Tibial nerve (tissue), 4 donors: ENCODE data around the gene BANP. TPM values are rescaled to one million over a fixed set of nuclear protein-coding genes. Genes with fewer than 3 reads are reported as not detected.
"Not testable (repeated sequence)": the region's sequence is repeated elsewhere in the genome, so short reads cannot be mapped to it uniquely, and the experiment has no call there.

ENCODE experiments used
- DNase-seq, 2 donors: peaks; one replicate each; pipeline ENCODE4 v3.0.0-alpha.2; 2019; ENCODE audit warnings: low spot score in 2 of 2
- H3K27ac ChIP-seq, 4 donors: fragments of 200-600 bp; sonication (generic) in 3 of 4; one replicate each; pipeline ENCODE4 v1.5.1; 2017 to 2019; ENCODE audit warnings: mild to moderate bottlenecking in 1 of 4
- H3K27me3 ChIP-seq, 2 donors: fragments of 200-600 bp; sonication (generic) in 1 of 2; one replicate each; pipeline versions ENCODE4 v1.5.1 to v1.6.0; 2017 to 2019
- H3K36me3 ChIP-seq, 3 donors: fragments of 200-600 bp; sonication (generic); one replicate each; pipeline ENCODE4 v1.5.1; 2018 to 2019
- H3K4me1 ChIP-seq, 4 donors: fragments of 200-600 bp; sonication (generic) in 3 of 4; one replicate each; pipeline ENCODE4 v1.5.1; 2017 to 2019
- H3K4me3 ChIP-seq, 4 donors: fragments of 200-600 bp; sonication (generic) in 3 of 4; one replicate each; pipeline ENCODE4 v1.5.1; 2017 to 2019; ENCODE audit warnings: mild to moderate bottlenecking in 1 of 4, moderate library complexity in 1 of 4
- H3K9me3 ChIP-seq, 4 donors: fragments of 200-600 bp; sonication (generic) in 3 of 4; one replicate each; pipeline ENCODE4 v1.5.1; 2017 to 2019
- WGBS, 2 donors: methylation state at CpG; one replicate each; pipeline ENCODE4 v1.1.5; 2018; 5-methylcytosine and 5-hydroxymethylcytosine counted together
- total RNA-seq, 4 donors: library from RNA; depleted of rRNA; stranded (reverse); fragments of >200 nt; gene quantifications; one replicate each; pipeline ENCODE4 v1.1.0, GENCODE V29; 2016

Gene BANP
- total RNA-seq, 4 donors from 2014 or later = 21.9 to 27.3 (median 24.6) TPM

GRCh38 chr16:88090377-88091175 is 139.3 kb downstream of the BANP start:
- DNase-seq, H3K36me3 ChIP-seq, H3K27me3 ChIP-seq, H3K9me3 ChIP-seq, H3K4me3 ChIP-seq: not testable (repeated sequence)
- H3K4me1 ChIP-seq = peaks cover 0 to 50% (median 2%) of the 10 kb centered on the region in 4 donors
- WGBS, 2 donors = 70 to 77% methylated on average over 31 to 33 of the region's 38 CpGs
- peak overlapping the region in 1 of 4 donors; percentile 56 for H3K27ac ChIP-seq

- H3K36me3 ChIP-seq, H3K4me3 ChIP-seq, DNase-seq, H3K27me3 ChIP-seq, H3K9me3 ChIP-seq: not testable (repeated sequence)
- 50 to 62% methylated on average over 9 to 14 of the region's 35 CpGs for WGBS, 2 donors
- peaks cover 0 to 50% (median 2%) of the 10 kb centered on the region in 4 donors for H3K4me1 ChIP-seq
- peak overlapping the region in 2 of 4 donors; percentile 56 to 67 for H3K27ac ChIP-seq
Observed at GRCh38 chr16:88091221-88091971, 140.2 kb downstream of the BANP start.

GRCh38 chr16:88091972-88092302 is 140.7 kb downstream of the BANP start:
- not testable (repeated sequence) for H3K36me3 ChIP-seq, H3K4me3 ChIP-seq, DNase-seq, H3K27me3 ChIP-seq
- 4 to 22% methylated on average over 7 to 9 of the region's 9 CpGs for WGBS, 2 donors
- Histone ChIP-seq H3K27ac (peak overlapping the region in 1 of 4 donors; percentile 56), H3K4me1 (peaks cover 0 to 50% (median 2%) of the 10 kb centered on the region in 4 donors), H3K9me3 (peaks cover 0 to 13% (median 0%) of the 10 kb centered on the region in 4 donors)

- DNase-seq = not testable (repeated sequence)
- WGBS, 2 donors = 80 to 83% methylated on average over 4 to 22 of the region's 34 CpGs
- H3K4me1 ChIP-seq = peaks cover 0 to 44% (median 2%) of the 10 kb centered on the region in 4 donors
Observed at GRCh38 chr16:88092791-88093555, 141.7 kb downstream of the BANP start.

GRCh38 chr16:88093556-88094252 is 142.5 kb downstream of the BANP start:
- peaks cover 0 to 39% (median 2%) of the 10 kb centered on the region in 4 donors for H3K4me1 ChIP-seq
- H3K4me3 ChIP-seq, H3K27ac ChIP-seq, DNase-seq, H3K36me3 ChIP-seq, H3K27me3 ChIP-seq: not testable (repeated sequence)
- 60 to 71% methylated on average over 17 to 22 of the region's 25 CpGs for WGBS, 2 donors
- peaks cover 0 to 29% (median 0%) of the 10 kb centered on the region in 4 donors for H3K9me3 ChIP-seq

More at GRCh38 chr16:88092791-88093555, 141.7 kb downstream of the BANP start:
- H3K27ac ChIP-seq, H3K36me3 ChIP-seq, H3K27me3 ChIP-seq, H3K4me3 ChIP-seq: not testable (repeated sequence)
- H3K9me3 ChIP-seq = peaks cover 0 to 23% (median 0%) of the 10 kb centered on the region in 4 donors

- H3K4me3 ChIP-seq, DNase-seq, H3K27me3 ChIP-seq, H3K36me3 ChIP-seq, H3K27ac ChIP-seq: not testable (repeated sequence)
- 60 to 87% methylated on average over 17 of the region's 17 CpGs for WGBS, 2 donors
- H3K9me3 ChIP-seq = peaks cover 0 to 29% (median 0%) of the 10 kb centered on the region in 4 donors
- H3K4me1 ChIP-seq = peaks cover 0 to 34% (median 2%) of the 10 kb centered on the region in 4 donors
Observed at GRCh38 chr16:88094253-88094575, 143.0 kb downstream of the BANP start.

GRCh38 chr16:88094900-88095299 is 143.7 kb downstream of the BANP start:
- H3K27me3 ChIP-seq, H3K36me3 ChIP-seq, H3K4me3 ChIP-seq, H3K27ac ChIP-seq, DNase-seq: not testable (repeated sequence)
- peaks cover 0 to 31% (median 2%) of the 10 kb centered on the region in 4 donors for H3K4me1 ChIP-seq
- peaks cover 0 to 29% (median 0%) of the 10 kb centered on the region in 4 donors for H3K9me3 ChIP-seq
- WGBS, 2 donors = 91 to 98% methylated on average over 3 of the region's 3 CpGs

- WGBS, 2 donors = 91 to 92% methylated on average over 2 of the region's 2 CpGs
- Histone ChIP-seq H3K27me3 (peaks cover 0 to 17% of the 10 kb centered on the region in 2 donors), H3K4me1 (peaks cover 0 to 26% (median under 1%) of the 10 kb centered on the region in 4 donors), H3K9me3 (peaks cover 0 to 29% (median 0%) of the 10 kb centered on the region in 4 donors)
- H3K36me3 ChIP-seq, H3K4me3 ChIP-seq, H3K27ac ChIP-seq, DNase-seq: not testable (repeated sequence)
Observed at GRCh38 chr16:88096659-88097058, 145.4 kb downstream of the BANP start.

- H3K27ac ChIP-seq, H3K36me3 ChIP-seq, H3K4me3 ChIP-seq, DNase-seq: not testable (repeated sequence)
- Histone ChIP-seq H3K27me3 (peaks cover 0 to 22% of the 10 kb centered on the region in 2 donors), H3K4me1 (peaks cover 0 to 11% (median 0%) of the 10 kb centered on the region in 4 donors), H3K9me3 (peaks cover 0 to 29% (median 0%) of the 10 kb centered on the region in 4 donors)
- WGBS, 2 donors = 82 to 83% methylated on average over 25 of the region's 25 CpGs
Observed at GRCh38 chr16:88098731-88099562, 147.7 kb downstream of the BANP start.
